WI38 (cell line): Measurements from ENCODE around the gene ST3GAL3.

Experiments used
- H3K4me3 ChIP-seq: 2 replicates; pipeline ENCODE4 v1.5.1; 2011; ENCODE audit warnings: low read depth, mild to moderate bottlenecking, control low read depth, low read length
- CTCF ChIP-seq: IDR thresholded peaks from 2 replicates; pipeline ENCODE4 v1.5.1; 2012; ENCODE audit warnings: low read depth, mild to moderate bottlenecking, control low read depth, low read length

The ST3GAL3 gene

GRCh38 chr1:43873851-43874250, 166.5 kb downstream of the ST3GAL3 start:
- TF ChIP-seq CTCF, result no peak
- no peak overlapping the region for H3K4me3 ChIP-seq

GRCh38 chr1:43874716-43875115, 167.4 kb downstream of the ST3GAL3 start:
- no peak overlapping the region for H3K4me3 ChIP-seq
- TF ChIP-seq CTCF, result no peak

DNA sequence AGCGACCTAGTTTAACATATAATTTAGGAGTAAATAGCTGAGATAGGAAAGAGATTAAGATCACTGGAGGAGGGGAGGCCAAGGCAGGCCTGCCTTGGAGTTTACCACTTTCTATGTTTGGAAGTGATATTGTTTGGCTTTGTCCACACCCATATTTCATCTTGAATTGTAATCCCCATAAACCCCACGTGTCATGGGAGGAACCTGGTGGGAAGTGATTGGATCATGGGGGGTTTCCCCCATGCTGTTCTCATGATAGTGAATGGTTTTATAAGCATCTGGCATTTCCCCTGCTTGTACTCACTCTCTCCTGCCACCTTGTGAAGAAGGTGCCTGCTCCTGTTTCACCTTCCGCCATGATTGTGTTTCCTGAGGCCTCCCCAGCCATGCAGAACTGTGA, 168.0 kb downstream of the ST3GAL3 start:
- no peak for TF ChIP-seq CTCF
- H3K4me3 ChIP-seq, result no peak overlapping the region

- no peak for TF ChIP-seq CTCF
These were observed 169.8 kb downstream of the ST3GAL3 start for GRCh38 chr1:43877101-43877500.

GRCh38 chr1:43878440-43878839, 171.1 kb downstream of the ST3GAL3 start:
- H3K4me3 ChIP-seq, result no peak overlapping the region

More at GRCh38 chr1:43877101-43877500, 169.8 kb downstream of the ST3GAL3 start:
- H3K4me3 ChIP-seq, result no peak overlapping the region

DNA sequence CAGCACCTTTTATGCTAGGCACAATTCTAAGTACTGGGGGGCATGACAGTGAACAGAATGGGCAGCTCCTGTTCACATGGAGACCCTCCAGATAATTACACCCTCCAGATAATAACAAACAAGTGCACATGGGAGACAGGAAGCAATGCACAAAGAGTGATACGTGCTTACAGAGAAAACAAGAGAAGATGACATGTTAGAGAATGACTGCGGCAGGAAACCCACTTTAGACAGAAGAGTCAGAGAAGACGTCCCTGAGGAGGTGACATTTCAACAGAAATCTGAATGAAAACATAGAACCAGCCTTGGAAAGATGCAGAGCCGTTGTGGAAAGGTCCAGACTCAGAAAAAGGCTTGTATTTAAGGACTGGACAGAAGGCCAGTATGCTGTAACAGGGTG, 171.5 kb downstream of the ST3GAL3 start:
- no peak for TF ChIP-seq CTCF
- H3K4me3 ChIP-seq, result no peak overlapping the region

More at GRCh38 chr1:43878440-43878839, 171.1 kb downstream of the ST3GAL3 start:
- TF ChIP-seq CTCF, result no peak

DNA sequence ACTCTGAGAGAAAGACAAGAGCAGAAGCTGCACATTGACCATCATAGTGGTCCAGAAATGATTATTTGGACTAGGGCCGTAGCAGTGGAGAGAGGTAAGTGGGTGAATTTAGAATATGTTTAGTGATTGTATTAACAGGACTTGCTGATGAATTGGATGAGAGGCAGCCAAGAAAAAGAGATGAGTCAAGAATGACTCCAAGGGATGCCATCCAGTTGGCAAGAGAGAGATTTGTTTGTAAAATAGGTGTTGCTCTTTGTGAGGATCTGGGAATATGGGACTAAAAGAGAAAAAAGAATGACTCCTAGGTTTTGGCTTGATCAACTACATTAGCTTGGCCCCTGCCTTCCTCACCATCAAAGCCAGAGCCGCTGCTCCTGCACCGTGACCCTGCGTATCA, 172.1 kb downstream of the ST3GAL3 start:
- no peak overlapping the region for H3K4me3 ChIP-seq
- TF ChIP-seq CTCF, result no peak
